Glomerular endothelial cell (primary cell): ENCODE measurements around the gene SLC2A13. TPM values are rescaled to one million over a fixed set of nuclear protein-coding genes. Genes with fewer than 3 reads are reported as not detected.
"Not testable (repeated sequence)": the region's sequence is repeated elsewhere in the genome, so short reads cannot be mapped to it uniquely, and the experiment has no call there.

ENCODE experiments used
- DNase-seq: peaks from one replicate; pipeline ENCODE4 v3.0.0-alpha.2; 2011; ENCODE audit warnings: low read depth, low spot score; ENCODE audit errors: extremely low read depth
- total RNA-seq: library from RNA; depleted of rRNA; stranded (reverse); fragments of >200 nt; gene quantifications from 2 replicates; pipeline ENCODE4 v1.2.3, GENCODE V29; 2015

Gene SLC2A13
- total RNA-seq, 1 donor from 2014 or later: 5.7 TPM

DNA sequence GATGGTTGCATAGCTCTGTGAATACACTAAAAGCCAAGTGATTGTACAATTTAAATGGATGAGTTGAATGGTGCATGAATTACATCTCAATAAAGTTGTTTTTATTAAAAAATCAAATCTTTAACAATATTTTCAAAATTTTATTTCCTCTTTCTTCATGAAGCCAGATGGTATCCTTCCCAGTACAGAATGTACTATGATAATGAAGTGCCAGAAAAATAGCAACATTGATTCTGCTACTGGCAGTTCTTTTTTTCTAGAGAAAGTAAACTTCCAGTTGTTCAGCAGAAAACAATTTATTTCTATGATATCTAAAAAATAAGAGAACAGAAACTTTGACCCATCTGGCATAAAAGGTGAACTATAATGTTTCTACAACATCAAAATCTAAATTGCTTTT, 61.5 kb downstream of the SLC2A13 start:
- no peak for DNase-seq

DNA sequence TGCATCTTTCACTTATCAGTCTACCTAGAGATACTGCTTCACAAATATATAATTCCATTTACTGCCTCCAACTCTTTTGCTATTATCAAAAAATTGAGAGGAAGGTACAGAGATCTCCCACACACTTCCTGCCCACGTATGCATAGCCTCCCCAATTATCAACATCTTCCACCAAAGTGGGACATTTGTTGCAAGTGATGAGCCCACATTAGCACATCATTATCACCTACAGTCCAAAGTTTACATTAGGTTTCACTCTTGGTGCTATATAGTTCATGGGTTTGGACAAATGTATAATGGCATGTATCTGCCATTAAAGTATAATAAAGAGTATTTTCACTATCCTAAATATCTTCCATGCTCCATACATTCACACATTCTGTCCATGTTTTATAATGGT, 66.3 kb downstream of the SLC2A13 start:
- no peak for DNase-seq

- no peak for DNase-seq
Measured at GRCh38 chr12:40038619-40039018, 67.3 kb downstream of the SLC2A13 start.

GRCh38 chr12:40034712-40035111, 71.2 kb downstream of the SLC2A13 start:
- no peak for DNase-seq

DNA sequence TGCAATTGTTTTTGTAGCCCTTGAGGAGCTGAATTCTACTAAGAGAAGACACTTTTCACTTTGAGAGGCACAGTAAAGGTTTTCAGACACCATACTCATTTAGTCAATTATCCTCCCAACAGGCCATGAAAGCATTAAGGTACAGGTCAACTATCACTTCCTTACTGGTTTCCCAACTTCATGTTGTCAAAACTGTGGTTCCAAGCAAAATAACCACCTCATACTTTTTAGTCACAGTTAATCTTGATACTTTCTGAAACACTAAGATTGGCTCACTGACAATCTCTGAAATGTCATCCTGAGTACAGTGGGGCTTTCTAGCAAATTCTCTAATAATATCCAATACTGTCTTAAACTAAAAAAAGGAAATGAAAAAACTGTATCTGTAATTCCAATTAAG, 71.7 kb downstream of the SLC2A13 start:
- DNase-seq: no peak

DNA sequence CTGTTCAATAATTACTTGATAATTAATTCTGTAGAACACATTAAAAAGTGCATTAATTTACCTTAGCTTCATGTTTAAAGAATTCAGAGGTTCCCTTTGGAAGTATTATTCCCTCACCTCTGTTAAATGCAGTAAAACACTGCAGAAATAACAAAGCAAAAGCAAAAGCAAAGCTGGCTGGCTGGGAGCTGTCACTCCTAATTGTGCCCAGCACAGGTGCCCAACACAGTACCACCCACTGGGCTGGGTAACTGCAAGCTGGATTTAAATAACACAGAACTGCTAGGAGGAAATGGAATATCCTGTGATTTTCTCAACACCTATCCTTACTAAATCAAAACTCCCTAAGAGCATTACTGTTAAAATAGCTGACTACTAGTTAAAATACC, 72.6 kb downstream of the SLC2A13 start:
- DNase-seq: no peak

- no peak for DNase-seq
Measured at GRCh38 chr12:40032433-40033241, 73.2 kb downstream of the SLC2A13 start.

DNA sequence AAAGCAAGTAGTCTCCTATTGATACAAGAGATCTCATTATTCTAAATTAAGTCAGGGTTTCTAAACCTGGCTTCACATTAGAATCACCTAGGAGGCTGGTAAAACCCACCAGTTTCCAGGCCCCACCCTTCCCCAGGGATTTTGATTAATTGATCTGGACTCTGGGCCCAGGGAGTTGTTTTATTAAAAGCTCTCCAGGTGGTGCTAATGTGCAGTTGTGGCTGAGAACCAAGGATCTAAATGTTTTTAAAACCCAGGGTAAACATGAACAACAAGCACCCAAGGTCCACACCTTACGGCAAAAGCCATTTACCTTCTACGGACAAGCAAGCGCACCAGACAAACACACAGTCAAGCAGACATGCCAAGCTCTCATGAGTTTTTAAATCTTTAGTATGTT, 73.9 kb downstream of the SLC2A13 start:
- no peak for DNase-seq

GRCh38 chr12:40030970-40031369, 74.9 kb downstream of the SLC2A13 start:
- not testable (repeated sequence) for DNase-seq

- DNase-seq: no peak
Measured at GRCh38 chr12:40028296-40028695, 77.6 kb downstream of the SLC2A13 start.

GRCh38 chr12:40022850-40023249, 83.0 kb downstream of the SLC2A13 start:
- no peak for DNase-seq

- DNase-seq: no peak
Measured at GRCh38 chr12:40020261-40020691, 85.6 kb downstream of the SLC2A13 start.

DNA sequence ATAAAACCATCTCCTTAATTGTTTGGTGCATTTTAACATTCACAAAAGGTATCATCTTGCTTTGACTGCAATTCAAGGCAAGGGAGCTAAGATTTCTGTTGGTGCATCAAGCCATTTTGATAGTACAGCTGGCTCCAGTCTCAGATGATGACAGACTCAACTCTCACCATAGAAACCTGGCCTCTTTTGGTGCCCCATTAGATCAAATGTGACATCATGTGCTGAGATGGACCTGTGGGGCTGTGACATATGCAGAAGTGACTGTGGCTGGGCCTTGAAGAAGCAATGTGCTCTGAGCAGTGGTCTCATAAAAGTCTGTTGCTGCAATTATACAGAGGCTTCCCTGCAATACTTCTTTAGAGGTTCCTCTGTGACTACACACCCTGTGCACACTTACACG, 88.4 kb downstream of the SLC2A13 start:
- DNase-seq: no peak

- no peak for DNase-seq
Measured at GRCh38 chr12:40016980-40017379, 88.9 kb downstream of the SLC2A13 start.

DNA sequence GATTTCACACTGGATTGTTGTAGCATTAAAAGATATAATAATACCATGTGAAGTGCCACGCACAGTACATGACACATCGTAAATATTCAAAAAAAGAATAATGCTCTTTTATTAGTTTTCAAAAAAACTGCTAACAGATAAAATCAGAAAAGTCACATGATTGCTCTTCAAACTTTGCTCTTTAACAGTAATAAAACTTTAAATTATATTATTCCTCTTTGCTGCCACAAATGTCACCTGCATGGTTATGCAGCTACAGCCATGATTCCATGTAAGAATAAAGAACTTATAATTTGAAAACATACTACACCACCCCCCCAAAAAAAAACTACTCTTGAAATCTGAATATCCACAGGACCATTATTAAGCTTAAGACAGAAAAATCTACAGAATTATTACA, 90.0 kb downstream of the SLC2A13 start:
- no peak for DNase-seq

DNA sequence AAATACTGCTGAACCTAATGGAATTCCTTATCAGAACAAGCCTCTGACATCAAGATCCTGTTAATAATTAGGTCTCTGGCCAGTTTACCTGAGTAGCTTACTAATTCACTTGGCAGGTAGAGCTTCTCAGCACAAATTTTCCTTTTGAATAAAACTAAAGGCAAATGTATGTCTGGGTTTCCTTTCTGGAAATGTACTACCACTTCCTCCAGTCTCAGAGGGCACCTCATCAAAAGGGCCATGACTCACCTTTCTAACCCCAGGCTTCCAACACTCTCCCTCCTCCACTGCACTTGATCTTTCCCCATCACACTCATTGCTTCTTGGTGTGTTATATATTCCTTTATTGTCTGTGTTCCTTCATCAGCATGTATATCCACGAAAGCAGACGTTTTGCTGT, 90.5 kb downstream of the SLC2A13 start:
- DNase-seq: no peak

GRCh38 chr12:40013847-40014246, 92.0 kb downstream of the SLC2A13 start:
- no peak for DNase-seq

DNA sequence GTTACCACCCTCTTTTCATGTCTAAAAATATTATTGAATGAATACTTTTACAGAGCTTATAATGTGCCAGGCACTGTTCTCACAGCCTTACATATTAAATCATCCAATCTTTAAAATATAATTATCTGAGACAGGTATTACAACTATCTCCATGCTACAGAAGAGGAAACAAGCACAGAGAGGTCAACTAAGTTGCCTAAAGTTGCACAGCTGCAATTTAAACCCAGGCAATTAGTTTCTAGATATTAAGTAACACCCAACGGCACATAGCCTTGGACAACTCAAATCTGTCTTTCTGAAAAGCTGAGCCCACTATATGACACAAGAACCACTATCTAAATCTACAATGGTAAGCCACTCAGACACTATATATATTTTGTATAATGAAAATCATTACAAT, 92.6 kb downstream of the SLC2A13 start:
- DNase-seq: no peak

DNA sequence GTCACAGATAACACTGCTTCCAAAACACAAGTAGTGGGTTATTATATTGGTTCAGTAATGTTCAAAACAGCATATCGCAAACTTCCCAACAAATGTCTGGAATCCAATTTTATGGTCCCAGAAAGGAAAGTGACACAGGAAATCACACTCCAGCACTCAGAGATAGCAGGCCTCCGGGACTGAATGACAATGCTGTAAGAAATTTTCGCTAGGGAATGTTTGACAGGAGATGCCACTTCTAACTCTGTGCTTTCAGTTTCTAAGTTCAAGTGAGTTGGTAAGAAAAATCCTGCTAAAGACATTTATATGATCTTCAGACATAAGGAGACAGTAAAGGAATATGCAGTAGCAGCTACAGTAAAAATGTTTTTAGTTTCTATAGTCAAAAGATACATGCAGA, 93.2 kb downstream of the SLC2A13 start:
- DNase-seq: no peak

- no peak for DNase-seq
Measured at GRCh38 chr12:40011775-40012129, 94.1 kb downstream of the SLC2A13 start.

GRCh38 chr12:40010899-40011774, 94.7 kb downstream of the SLC2A13 start:
- peak; percentile 64 for DNase-seq
